Colonic mucosa (tissue), 4 donors: ENCODE results near the gene NT5C1A. TPM values are rescaled to one million over a fixed set of nuclear protein-coding genes. Genes with fewer than 3 reads are reported as not detected.

Experiments
- DNase-seq: peaks from one replicate; pipeline ENCODE4 v3.0.0-alpha.2; 2020
- H3K27ac ChIP-seq: fragments of 200-600 bp; one replicate; pipeline ENCODE4 v1.8.0; 2021
- H3K27me3 ChIP-seq: fragments of 200-600 bp; one replicate; pipeline ENCODE4 v1.8.0; 2021
- H3K36me3 ChIP-seq: fragments of 200-600 bp; one replicate; pipeline ENCODE4 v1.8.0; 2021
- H3K4me1 ChIP-seq: fragments of 200-600 bp; one replicate; pipeline ENCODE4 v1.8.0; 2021; ENCODE audit warnings: mild to moderate bottlenecking
- H3K4me3 ChIP-seq: fragments of 200-600 bp; one replicate; pipeline ENCODE4 v1.8.0; 2021
- H3K9ac ChIP-seq, 2 donors: one replicate each; pipeline ENCODE4 v1.7.0; 2013; ENCODE audit warnings: control low read depth in 2 of 2, low read depth in 2 of 2, low read length in 2 of 2
- H3K9me3 ChIP-seq: fragments of 200-600 bp; one replicate; pipeline ENCODE4 v1.8.0; 2021
- CTCF ChIP-seq: fragments of 200-600 bp; IDR thresholded peaks from one replicate; pipeline ENCODE4 v1.8.0; 2022; ENCODE audit warnings: antibody characterized with exemption, mild to moderate bottlenecking
- intact Hi-C: fragments of 100-400 bp; cut with DNase I; formaldehyde crosslinking; loops from one replicate; pipeline ENCODE4 v1.14.1; 2022
- total RNA-seq, 2 donors: library from RNA; stranded (reverse); fragmentation: NEBNext Ultra II Directional in 1 of 2; extraction: Animal tissue kit (Norgen Biotek cat#: 25700) in 1 of 2; gene quantifications; one replicate each; pipeline ENCODE4 v1.2.1, GENCODE V29; 2021
- donor health status: healthy.
- donor health status: DM: no; HTN: no; CAD: no.
- donor health status: DM: no; HTN: no; CAD: no.

The NT5C1A gene
- total RNA-seq, 2 donors from 2014 or later = not detected

GRCh38 chr1:39692152-39693074 lies 20.5 kb upstream of the NT5C1A start:
- Histone ChIP-seq H3K27ac (no peak overlapping the region), H3K4me1 (peaks cover 10% of the 10 kb centered on the region), H3K27me3 (peaks cover 15% of the 10 kb centered on the region), H3K9ac (no peak overlapping the region), H3K9me3 (no peaks in the 10 kb centered on the region), H3K4me3 (no peak overlapping the region), H3K36me3 (no peaks in the 10 kb centered on the region)
- intact Hi-C loops = no loop called here
- no peak for TF ChIP-seq CTCF
- no peak for DNase-seq

GRCh38 chr1:39691383-39692151 lies 19.7 kb upstream of the NT5C1A start, which contains the start of gene HPCAL4:
TSS of gene HPCAL4 (minus strand) at chr1:39691433. CDS start at chr1:39684603, 6,830 bp downstream.
- peak; percentile 94 for DNase-seq
- Histone ChIP-seq H3K36me3 (no peaks in the 10 kb centered on the region), H3K9me3 (no peaks in the 10 kb centered on the region), H3K4me3 (peak within 1 kb of the TSS; percentile 41), H3K27me3 (peaks cover 15% of the 10 kb centered on the region), H3K9ac (no peak within 1 kb of the TSS), H3K27ac (no peak within 1 kb of the TSS), H3K4me1 (peaks cover 10% of the 10 kb centered on the region)
- no peak for TF ChIP-seq CTCF
- intact Hi-C loops = no loop called here

- Histone ChIP-seq H3K27ac (no peak overlapping the region), H3K9me3 (no peaks in the 10 kb centered on the region), H3K27me3 (peaks cover 15% of the 10 kb centered on the region), H3K4me1 (peaks cover 10% of the 10 kb centered on the region), H3K36me3 (no peaks in the 10 kb centered on the region), H3K4me3 (peak overlapping the region; percentile 41), H3K9ac (no peak overlapping the region)
- no peak for DNase-seq
- intact Hi-C loops = no loop called here
- no peak for TF ChIP-seq CTCF
These were observed 19.0 kb upstream of the NT5C1A start for GRCh38 chr1:39690794-39691382.

GRCh38 chr1:39690225-39690624 lies 18.3 kb upstream of the NT5C1A start:
- H3K4me1 ChIP-seq = peaks cover 10% of the 10 kb centered on the region
- H3K9ac ChIP-seq = no peak overlapping the region
- no peak overlapping the region for H3K27ac ChIP-seq
- TF ChIP-seq CTCF = no peak
- no peak overlapping the region for H3K4me3 ChIP-seq
- H3K27me3 ChIP-seq = peaks cover 15% of the 10 kb centered on the region
- DNase-seq = no peak
- intact Hi-C loops = no loop called here
- no peaks in the 10 kb centered on the region for H3K36me3 ChIP-seq
- H3K9me3 ChIP-seq = no peaks in the 10 kb centered on the region

DNA sequence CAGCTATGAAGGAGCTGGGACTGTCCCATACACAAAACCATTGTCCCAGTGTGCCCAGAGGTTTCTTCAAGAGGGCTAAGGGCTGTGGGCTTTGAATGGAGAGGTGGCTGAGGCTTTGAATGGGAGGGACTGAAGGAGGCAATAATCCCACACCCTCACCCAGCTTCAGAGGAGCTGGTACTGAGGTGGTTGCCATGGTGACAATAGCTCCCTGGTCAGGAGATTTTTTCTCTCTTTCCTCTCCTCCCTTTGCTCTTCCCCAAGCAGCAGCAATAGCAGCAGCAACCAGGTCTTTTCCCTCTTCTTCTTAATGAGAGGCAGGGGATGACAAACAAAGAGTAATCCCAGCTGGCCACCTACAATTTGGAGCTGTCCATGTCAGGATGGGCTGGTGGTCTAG lies 17.7 kb upstream of the NT5C1A start:
- TF ChIP-seq CTCF = no peak
- no peaks in the 10 kb centered on the region for H3K36me3 ChIP-seq
- H3K4me3 ChIP-seq = no peak overlapping the region
- intact Hi-C loops = no loop called here
- no peak overlapping the region for H3K9ac ChIP-seq
- H3K9me3 ChIP-seq = no peaks in the 10 kb centered on the region
- no peak overlapping the region for H3K27ac ChIP-seq
- H3K4me1 ChIP-seq = peaks cover 10% of the 10 kb centered on the region
- no peak for DNase-seq
- peaks cover 15% of the 10 kb centered on the region for H3K27me3 ChIP-seq
